Gastrocnemius medialis (tissue), 4 donors: ENCODE measurements around the gene TMEM117.

Experiments used
- POLR2A ChIP-seq, 2 donors: fragments of 450-650 bp; IDR thresholded peaks; one replicate each; pipeline ENCODE4 v1.6.1; 2017; ENCODE audit warnings: antibody characterized with exemption in 2 of 2, mild to moderate bottlenecking in 2 of 2, moderate library complexity in 2 of 2
- TF ChIP-seq, protein P1 (sequence below), 5 experiments: fragments of 450-650 bp in 3 of 5; fragments of 200-600 bp in 2 of 5; sonication (generic) in 2 of 5; IDR thresholded peaks in 4 of 5; conservative IDR thresholded peaks in 1 of 5; 1 replicate in 4 of 5; 2 replicates in 1 of 5; pipeline ENCODE4 v1.5.1; 2016 to 2019; ENCODE audit warnings: antibody characterized with exemption in 5 of 5, mild to moderate bottlenecking in 3 of 5, moderate library complexity in 3 of 5

DNA sequence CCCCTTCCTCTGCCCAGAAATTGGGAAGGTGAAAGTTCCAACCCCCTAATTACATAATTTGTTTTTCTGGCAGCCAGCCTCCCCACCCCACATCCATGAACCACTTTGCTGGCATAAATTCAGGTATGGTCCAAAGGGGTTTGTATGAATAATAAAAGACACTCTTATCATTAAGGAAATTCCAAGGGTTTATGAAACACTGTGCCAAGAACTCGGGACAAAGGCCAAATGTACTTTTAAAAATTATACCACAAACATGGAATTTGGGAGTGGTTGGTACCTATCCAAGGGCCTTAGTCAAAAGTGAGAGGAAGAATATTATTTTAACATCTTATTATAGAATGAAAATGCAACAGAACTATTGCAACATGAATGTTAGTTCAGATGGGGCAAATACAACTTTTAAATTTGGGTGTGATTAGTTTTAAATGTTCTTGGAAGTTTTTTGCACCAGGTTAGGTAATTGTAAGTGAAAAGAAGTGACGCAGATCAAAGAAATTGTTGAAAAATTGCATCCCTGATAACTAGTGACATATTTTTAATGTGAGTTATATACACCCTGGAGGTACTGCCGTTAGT, 217.8 kb downstream of the TMEM117 start:
- TF ChIP-seq POLR2A (IDR thresholded peaks at IDR 0.05) = no peak
- TF ChIP-seq, protein P1, sequence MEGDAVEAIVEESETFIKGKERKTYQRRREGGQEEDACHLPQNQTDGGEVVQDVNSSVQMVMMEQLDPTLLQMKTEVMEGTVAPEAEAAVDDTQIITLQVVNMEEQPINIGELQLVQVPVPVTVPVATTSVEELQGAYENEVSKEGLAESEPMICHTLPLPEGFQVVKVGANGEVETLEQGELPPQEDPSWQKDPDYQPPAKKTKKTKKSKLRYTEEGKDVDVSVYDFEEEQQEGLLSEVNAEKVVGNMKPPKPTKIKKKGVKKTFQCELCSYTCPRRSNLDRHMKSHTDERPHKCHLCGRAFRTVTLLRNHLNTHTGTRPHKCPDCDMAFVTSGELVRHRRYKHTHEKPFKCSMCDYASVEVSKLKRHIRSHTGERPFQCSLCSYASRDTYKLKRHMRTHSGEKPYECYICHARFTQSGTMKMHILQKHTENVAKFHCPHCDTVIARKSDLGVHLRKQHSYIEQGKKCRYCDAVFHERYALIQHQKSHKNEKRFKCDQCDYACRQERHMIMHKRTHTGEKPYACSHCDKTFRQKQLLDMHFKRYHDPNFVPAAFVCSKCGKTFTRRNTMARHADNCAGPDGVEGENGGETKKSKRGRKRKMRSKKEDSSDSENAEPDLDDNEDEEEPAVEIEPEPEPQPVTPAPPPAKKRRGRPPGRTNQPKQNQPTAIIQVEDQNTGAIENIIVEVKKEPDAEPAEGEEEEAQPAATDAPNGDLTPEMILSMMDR (IDR thresholded peaks at IDR 0.05 in 4 of 5, conservative IDR thresholded peaks at IDR 0.05 in 1 of 5) = no peak
